ENCODE results near the gene MAN1C1.

The MAN1C1 gene

DNA sequence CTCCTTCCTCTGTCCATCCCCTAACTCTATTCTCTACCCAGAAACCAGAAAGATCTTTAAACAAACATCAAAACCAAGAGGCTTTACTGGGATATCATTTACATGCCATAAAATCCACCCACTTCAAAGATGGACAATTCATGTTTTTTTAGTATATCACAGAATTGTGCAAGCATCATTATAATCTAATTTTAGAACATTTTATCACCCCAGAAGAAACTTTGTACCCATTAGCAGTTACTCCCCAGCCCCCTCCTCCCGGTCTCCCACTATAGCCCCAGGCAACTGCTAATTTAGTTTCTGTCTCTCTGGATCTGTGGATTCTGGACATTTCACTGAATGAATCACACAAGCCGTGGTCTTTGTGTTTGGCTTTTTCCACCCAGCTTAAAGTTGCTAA, 178.6 kb downstream of the MAN1C1 start:
- H3K36me3 ChIP-seq (ENCODE audit: control insufficient read depth in 5 of 5, insufficient read depth in 5 of 5, low read length in 5 of 5) = peaks cover 0 to 4% (median 0%) of the 10 kb centered on the region in 5 donors
- no peaks in the 10 kb centered on the region for H3K9me3 ChIP-seq (ENCODE audit: control insufficient read depth in 5 of 5, low read length in 5 of 5)
- no peak overlapping the region for H3K4me3 ChIP-seq (ENCODE audit: low read depth in 1 of 5, low read length in 5 of 5)
- no peak overlapping the region for H3K27ac ChIP-seq (ENCODE audit: low read depth, low read length)
- H3K9ac ChIP-seq (ENCODE audit: low read length in 5 of 5) = no peak overlapping the region
- peaks cover 0 to 30% (median 28%) of the 10 kb centered on the region in 5 donors for H3K4me1 ChIP-seq (ENCODE audit: control insufficient read depth in 5 of 5, insufficient read depth in 5 of 5, low read length in 5 of 5)
- no peaks in the 10 kb centered on the region for H3K27me3 ChIP-seq (ENCODE audit: control insufficient read depth in 5 of 5, insufficient read depth in 4 of 5, low read length in 5 of 5)

DNA sequence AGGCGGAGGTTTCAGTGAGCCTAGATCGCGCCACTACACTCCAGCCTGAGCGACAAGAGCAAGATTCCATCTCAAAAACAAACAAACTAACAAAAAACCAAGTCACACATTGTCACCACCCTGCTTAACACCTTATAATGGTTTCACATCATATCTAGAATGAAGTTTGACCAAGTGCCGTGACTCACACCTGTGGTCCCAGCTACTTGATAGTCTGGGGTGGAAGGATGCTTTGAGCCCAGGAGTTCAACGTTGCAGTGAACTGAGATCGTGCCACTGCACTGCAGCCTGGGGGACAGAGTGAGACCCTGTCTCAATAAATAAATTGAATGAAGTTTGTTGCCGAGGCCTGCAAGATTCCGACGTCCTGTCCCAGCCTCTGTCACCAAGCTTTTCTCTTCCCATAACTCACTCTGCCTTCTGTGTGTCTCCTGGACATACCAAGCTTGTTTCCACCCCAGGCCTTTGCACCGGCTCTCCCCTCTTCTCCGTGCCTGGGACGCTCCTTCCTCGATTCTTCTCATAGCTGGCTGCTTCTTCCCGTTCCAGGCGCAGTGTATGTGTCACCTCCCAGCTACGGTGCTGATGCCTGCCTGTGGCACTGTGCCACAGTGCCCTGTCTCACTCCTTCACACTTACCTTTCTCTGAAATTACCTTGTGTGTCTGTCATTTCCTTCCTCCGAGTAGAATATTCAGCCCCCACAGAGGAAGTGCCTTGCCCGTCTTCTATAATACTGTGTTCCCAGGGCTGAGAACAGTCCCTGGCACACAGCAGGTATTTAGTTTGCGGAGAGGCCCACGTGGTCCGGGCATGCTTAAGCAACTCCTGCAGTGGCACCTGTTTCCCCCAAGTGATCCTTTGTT, 179.6 kb downstream of the MAN1C1 start:
- Histone ChIP-seq H3K27me3 (ENCODE audit: control insufficient read depth in 5 of 5, insufficient read depth in 4 of 5, low read length in 5 of 5) (no peaks in the 10 kb centered on the region), H3K9ac (ENCODE audit: low read length in 5 of 5) (no peak overlapping the region), H3K36me3 (ENCODE audit: control insufficient read depth in 5 of 5, insufficient read depth in 5 of 5, low read length in 5 of 5) (no peaks in the 10 kb centered on the region), H3K9me3 (ENCODE audit: control insufficient read depth in 5 of 5, low read length in 5 of 5) (no peaks in the 10 kb centered on the region), H3K27ac (ENCODE audit: low read depth, low read length) (no peak overlapping the region), H3K4me1 (ENCODE audit: control insufficient read depth in 5 of 5, insufficient read depth in 5 of 5, low read length in 5 of 5) (peaks cover 5 to 38% (median 35%) of the 10 kb centered on the region in 5 donors), H3K4me3 (ENCODE audit: low read depth in 1 of 5, low read length in 5 of 5) (no peak overlapping the region)

DNA sequence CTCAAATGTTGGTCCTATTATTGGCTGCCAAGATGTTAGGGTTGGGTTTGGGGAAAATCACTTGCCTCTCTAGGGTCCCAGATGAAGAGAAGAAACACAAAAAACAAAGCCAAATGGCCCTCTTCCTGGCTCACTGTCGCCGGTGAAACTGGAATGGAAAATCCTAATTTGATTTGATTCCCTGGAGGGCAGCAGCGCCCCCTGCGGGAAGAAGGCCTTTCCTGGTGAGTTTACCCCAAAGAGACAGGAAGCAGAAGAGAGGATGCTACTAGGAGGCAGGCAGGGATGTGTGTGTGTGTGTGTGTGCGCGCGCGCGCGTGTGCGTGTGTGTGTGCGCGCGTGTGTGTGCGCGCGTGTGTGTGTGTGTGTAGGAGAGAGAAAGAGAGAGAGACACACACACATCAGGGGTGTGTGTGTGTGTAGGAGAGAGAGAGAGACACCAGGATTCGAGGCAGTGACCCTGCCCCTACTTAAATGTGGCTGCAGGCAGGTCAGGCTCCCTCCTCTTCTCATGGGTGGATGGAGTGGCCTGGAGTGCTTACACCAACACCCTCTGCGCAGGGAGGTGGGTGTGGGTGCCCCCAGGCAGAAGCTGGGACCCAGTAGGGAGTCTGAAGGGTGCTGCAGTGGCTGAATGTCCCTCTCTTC, 180.3 kb downstream of the MAN1C1 start:
- H3K4me1 ChIP-seq (ENCODE audit: control insufficient read depth in 5 of 5, insufficient read depth in 5 of 5, low read length in 5 of 5) = peaks cover 5 to 45% (median 37%) of the 10 kb centered on the region in 5 donors
- H3K9me3 ChIP-seq (ENCODE audit: control insufficient read depth in 5 of 5, low read length in 5 of 5) = no peaks in the 10 kb centered on the region
- H3K9ac ChIP-seq (ENCODE audit: low read length in 5 of 5) = no peak overlapping the region
- no peaks in the 10 kb centered on the region for H3K27me3 ChIP-seq (ENCODE audit: control insufficient read depth in 5 of 5, insufficient read depth in 4 of 5, low read length in 5 of 5)
- H3K36me3 ChIP-seq (ENCODE audit: control insufficient read depth in 5 of 5, insufficient read depth in 5 of 5, low read length in 5 of 5) = no peaks in the 10 kb centered on the region
- H3K4me3 ChIP-seq (ENCODE audit: low read depth in 1 of 5, low read length in 5 of 5) = no peak overlapping the region
- no peak overlapping the region for H3K27ac ChIP-seq (ENCODE audit: low read depth, low read length)

DNA sequence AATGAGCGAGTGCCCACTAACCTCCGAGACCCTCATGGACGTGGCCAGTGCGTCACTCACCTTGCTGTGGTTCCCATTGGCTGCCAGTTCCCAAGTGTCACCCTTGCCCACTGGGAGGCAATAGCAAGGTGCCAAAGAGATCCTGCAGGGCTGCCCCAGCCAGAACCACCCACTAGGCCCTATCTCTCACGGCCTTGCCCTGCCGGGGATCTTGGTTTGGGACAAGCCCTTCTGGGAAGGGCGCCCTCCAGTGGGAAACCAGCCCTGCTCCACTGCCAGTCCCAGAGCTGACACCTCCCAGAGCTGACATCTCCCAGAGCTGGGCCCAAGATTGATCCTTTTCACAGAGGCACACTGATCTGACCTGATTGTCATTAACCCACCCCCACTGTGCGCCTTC, 181.3 kb downstream of the MAN1C1 start:
- Histone ChIP-seq H3K27me3 (ENCODE audit: control insufficient read depth in 5 of 5, insufficient read depth in 4 of 5, low read length in 5 of 5) (no peaks in the 10 kb centered on the region), H3K9ac (ENCODE audit: low read length in 5 of 5) (no peak overlapping the region), H3K27ac (ENCODE audit: low read depth, low read length) (no peak overlapping the region), H3K36me3 (ENCODE audit: control insufficient read depth in 5 of 5, insufficient read depth in 5 of 5, low read length in 5 of 5) (no peaks in the 10 kb centered on the region), H3K4me3 (ENCODE audit: low read depth in 1 of 5, low read length in 5 of 5) (no peak overlapping the region), H3K9me3 (ENCODE audit: control insufficient read depth in 5 of 5, low read length in 5 of 5) (no peaks in the 10 kb centered on the region), H3K4me1 (ENCODE audit: control insufficient read depth in 5 of 5, insufficient read depth in 5 of 5, low read length in 5 of 5) (peaks cover 7 to 55% (median 43%) of the 10 kb centered on the region in 5 donors)

DNA sequence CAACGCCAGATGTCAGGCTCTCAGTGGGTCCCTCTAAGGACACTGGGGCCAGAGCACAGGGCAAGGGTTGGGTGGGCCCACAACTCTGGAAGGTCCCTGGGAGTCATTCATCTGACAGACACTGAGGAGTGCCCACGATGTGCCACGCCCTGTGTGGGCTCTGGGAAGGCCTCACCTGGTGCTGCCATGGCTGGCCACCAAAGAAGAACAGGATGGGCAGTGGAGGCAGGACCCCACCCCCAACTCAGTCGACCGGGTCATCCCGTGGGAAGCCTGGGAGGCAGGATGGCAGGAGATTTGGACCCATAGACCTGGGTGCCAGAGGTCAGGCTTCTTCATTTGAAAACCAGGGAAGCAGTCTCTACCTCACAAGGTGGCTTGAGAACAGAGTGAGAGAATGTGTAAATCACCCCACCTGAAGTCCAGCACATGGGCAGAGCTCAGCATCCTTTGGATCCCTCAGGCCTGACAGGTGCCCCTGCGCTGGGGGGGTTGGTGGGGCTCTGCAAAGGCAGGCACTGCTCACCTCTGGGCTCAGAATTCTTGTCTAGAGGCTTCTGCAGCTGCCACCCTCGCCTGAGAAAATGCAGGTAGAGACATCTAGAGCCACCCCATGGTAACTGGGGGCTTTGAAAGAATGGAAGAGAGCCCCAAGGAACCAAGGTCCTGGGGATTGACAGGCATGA, 182.2 kb downstream of the MAN1C1 start:
- Histone ChIP-seq H3K27ac (ENCODE audit: low read depth, low read length) (peak overlapping the region; percentile 37), H3K9ac (ENCODE audit: low read length in 5 of 5) (peak overlapping the region in 3 of 5 donors; percentile 20 to 37 (median 20))

DNA sequence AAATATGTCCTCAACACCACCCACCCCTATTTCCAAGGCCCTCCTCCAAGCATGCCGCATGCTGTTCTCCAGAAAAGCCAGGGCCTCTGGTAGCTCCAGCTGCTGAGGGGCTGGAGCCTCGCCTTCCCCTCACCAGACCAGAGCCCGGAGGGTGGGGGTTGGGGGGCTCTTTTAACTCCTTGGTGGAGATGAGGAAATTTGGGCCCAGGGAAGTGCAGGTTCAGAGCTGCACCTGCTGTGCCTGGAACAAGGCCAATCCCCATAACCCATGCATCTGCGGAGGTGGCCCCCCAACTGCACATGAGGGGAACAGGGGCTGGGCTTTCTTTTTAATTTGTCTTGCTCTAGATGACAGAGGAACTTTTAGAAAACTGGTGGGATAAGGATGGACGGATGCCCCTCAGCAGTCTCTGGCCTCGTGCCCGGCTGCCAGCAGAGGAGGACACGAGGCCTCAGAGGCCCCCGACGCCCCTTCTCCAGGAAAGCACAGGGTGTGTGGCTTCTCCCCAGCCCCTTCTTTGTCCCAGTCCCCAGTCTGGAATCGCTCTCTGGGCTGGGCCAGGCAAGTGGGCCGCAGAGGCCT, 182.9 kb downstream of the MAN1C1 start:
- Histone ChIP-seq H3K4me3 (ENCODE audit: low read depth in 1 of 5, low read length in 5 of 5) (peak overlapping the region in 4 of 5 donors; percentile 52 to 70 (median 60)), H3K36me3 (ENCODE audit: control insufficient read depth in 5 of 5, insufficient read depth in 5 of 5, low read length in 5 of 5) (no peaks in the 10 kb centered on the region), H3K4me1 (ENCODE audit: control insufficient read depth in 5 of 5, insufficient read depth in 5 of 5, low read length in 5 of 5) (peaks cover 9 to 59% (median 40%) of the 10 kb centered on the region in 5 donors), H3K9me3 (ENCODE audit: control insufficient read depth in 5 of 5, low read length in 5 of 5) (no peaks in the 10 kb centered on the region), H3K27me3 (ENCODE audit: control insufficient read depth in 5 of 5, insufficient read depth in 4 of 5, low read length in 5 of 5) (no peaks in the 10 kb centered on the region), H3K27ac (ENCODE audit: low read depth, low read length) (peak overlapping the region; percentile 37), H3K9ac (ENCODE audit: low read length in 5 of 5) (peak overlapping the region in 4 of 5 donors; percentile 61 to 85 (median 80))

More for the DNA sequence above, 182.2 kb downstream of the MAN1C1 start:
- no peaks in the 10 kb centered on the region for H3K27me3 ChIP-seq (ENCODE audit: control insufficient read depth in 5 of 5, insufficient read depth in 4 of 5, low read length in 5 of 5)
- no peak overlapping the region for H3K4me3 ChIP-seq (ENCODE audit: low read depth in 1 of 5, low read length in 5 of 5)
- peaks cover 7 to 60% (median 43%) of the 10 kb centered on the region in 5 donors for H3K4me1 ChIP-seq (ENCODE audit: control insufficient read depth in 5 of 5, insufficient read depth in 5 of 5, low read length in 5 of 5)
- H3K36me3 ChIP-seq (ENCODE audit: control insufficient read depth in 5 of 5, insufficient read depth in 5 of 5, low read length in 5 of 5) = no peaks in the 10 kb centered on the region
- H3K9me3 ChIP-seq (ENCODE audit: control insufficient read depth in 5 of 5, low read length in 5 of 5) = no peaks in the 10 kb centered on the region

DNA sequence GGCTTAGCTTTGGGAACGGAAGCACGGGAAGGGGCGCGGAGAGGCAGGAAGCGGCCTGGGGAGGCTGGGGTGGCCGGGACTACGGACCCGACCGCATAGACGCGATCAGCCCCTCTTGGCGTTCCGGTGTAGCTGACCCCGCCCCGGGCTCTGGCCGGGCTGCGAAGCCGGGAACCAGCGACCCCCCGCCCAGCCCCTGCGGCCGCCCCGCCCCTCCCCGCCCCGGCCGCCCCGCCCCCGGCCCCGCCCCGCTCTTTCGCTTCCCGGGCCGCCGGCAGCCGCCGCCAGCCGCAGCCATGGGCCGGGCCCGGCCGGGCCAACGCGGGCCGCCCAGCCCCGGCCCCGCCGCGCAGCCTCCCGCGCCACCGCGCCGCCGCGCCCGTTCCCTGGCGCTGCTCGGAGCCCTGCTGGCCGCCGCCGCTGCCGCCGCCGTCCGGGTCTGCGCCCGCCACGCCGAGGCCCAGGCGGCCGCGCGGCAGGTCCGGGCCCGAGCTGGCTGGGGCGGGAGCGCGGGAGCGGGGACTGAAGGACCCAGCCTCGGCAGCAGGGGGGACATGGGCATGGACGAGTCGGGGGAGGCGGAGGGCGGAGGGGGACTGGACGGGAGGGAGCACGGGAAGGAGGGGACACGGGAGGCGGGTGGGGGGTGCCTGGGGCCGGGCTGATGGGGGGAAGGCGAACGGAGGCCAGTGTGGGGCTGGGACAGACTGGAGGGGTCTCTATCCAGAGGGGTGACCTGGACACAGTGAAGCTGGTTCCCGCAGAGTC, 183.5 kb downstream of the MAN1C1 start, which contains the start of gene SELENON:
TSS of gene SELENON (plus strand) at position 259 of the 768 bp plus-strand sequence. CDS start at position 297, 38 bp downstream.
- Histone ChIP-seq H3K9ac (ENCODE audit: low read length in 5 of 5) (peak within 1 kb of the TSS; percentile 63 to 89 (median 84)), H3K4me3 (ENCODE audit: low read depth in 1 of 5, low read length in 5 of 5) (peak within 1 kb of the TSS; percentile 74 to 82 (median 80)), H3K27me3 (ENCODE audit: control insufficient read depth in 5 of 5, insufficient read depth in 4 of 5, low read length in 5 of 5) (no peaks in the 10 kb centered on the region), H3K36me3 (ENCODE audit: control insufficient read depth in 5 of 5, insufficient read depth in 5 of 5, low read length in 5 of 5) (peaks cover 0 to 5% (median 1%) of the 10 kb centered on the region in 5 donors), H3K4me1 (ENCODE audit: control insufficient read depth in 5 of 5, insufficient read depth in 5 of 5, low read length in 5 of 5) (peaks cover 9 to 65% (median 45%) of the 10 kb centered on the region in 5 donors), H3K9me3 (ENCODE audit: control insufficient read depth in 5 of 5, low read length in 5 of 5) (no peaks in the 10 kb centered on the region), H3K27ac (ENCODE audit: low read depth, low read length) (peak within 1 kb of the TSS; percentile 37)

DNA sequence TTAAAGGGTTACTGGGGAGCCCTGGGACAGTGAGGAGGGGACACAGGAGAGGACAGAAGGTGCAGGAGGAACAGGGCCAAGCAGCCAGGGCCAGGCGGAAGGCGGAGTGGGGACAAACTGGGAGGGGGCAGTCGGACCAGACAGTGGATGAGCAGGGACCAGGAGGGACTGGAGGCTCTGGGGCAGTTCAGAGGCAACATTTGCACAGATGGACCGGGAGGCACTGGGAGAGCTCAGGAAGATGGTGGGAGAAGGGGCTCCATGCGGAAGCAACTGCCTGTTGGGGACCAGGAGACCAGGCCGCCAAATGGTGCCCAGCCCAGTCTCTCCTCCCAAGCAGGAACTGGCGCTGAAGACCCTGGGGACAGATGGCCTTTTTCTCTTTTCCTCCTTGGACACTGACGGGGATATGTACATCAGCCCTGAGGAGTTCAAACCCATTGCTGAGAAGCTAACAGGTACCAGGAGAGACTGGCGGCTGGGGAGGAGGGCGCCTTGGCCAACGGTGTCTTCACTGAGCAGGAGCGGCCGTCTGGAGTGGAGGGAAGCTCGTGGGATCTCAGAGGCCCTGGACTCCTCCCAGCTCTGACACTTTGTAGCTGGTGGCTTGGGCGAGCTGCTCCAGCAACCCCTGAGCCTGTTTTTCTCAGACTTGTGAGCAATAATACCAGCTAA, 184.2 kb downstream of the MAN1C1 start:
- Histone ChIP-seq H3K27me3 (ENCODE audit: control insufficient read depth in 5 of 5, insufficient read depth in 4 of 5, low read length in 5 of 5) (no peaks in the 10 kb centered on the region), H3K9ac (ENCODE audit: low read length in 5 of 5) (peak overlapping the region; percentile 63 to 89 (median 72)), H3K4me3 (ENCODE audit: low read depth in 1 of 5, low read length in 5 of 5) (peak overlapping the region; percentile 74 to 82 (median 80)), H3K36me3 (ENCODE audit: control insufficient read depth in 5 of 5, insufficient read depth in 5 of 5, low read length in 5 of 5) (peaks cover 0 to 13% (median 2%) of the 10 kb centered on the region in 5 donors), H3K27ac (ENCODE audit: low read depth, low read length) (no peak overlapping the region), H3K4me1 (ENCODE audit: control insufficient read depth in 5 of 5, insufficient read depth in 5 of 5, low read length in 5 of 5) (peaks cover 11 to 72% (median 53%) of the 10 kb centered on the region in 5 donors), H3K9me3 (ENCODE audit: control insufficient read depth in 5 of 5, low read length in 5 of 5) (no peaks in the 10 kb centered on the region)

Data from subcutaneous abdominal adipose tissue (tissue), 5 donors.